A375 (cell line): ENCODE data around the gene CREB3. TPM values are rescaled to one million over a fixed set of nuclear protein-coding genes. Genes with fewer than 3 reads are reported as not detected.

Source experiments
- small RNA-seq: library from RNA; depleted of rRNA; stranded (forward); fragments of <200 nt; gene quantifications from one replicate; pipeline ENCODE3, GENCODE V24; 2014
- total RNA-seq: library from RNA; depleted of rRNA; stranded (reverse); fragments of >200 nt; shearing (Covaris generic); gene quantifications from 2 replicates; pipeline ENCODE4 v1.2.3, GENCODE V29; 2014; rRNA removed

The CREB3 gene
- 37.5 and 41.9 TPM in 2 replicates for total RNA-seq

DNA sequence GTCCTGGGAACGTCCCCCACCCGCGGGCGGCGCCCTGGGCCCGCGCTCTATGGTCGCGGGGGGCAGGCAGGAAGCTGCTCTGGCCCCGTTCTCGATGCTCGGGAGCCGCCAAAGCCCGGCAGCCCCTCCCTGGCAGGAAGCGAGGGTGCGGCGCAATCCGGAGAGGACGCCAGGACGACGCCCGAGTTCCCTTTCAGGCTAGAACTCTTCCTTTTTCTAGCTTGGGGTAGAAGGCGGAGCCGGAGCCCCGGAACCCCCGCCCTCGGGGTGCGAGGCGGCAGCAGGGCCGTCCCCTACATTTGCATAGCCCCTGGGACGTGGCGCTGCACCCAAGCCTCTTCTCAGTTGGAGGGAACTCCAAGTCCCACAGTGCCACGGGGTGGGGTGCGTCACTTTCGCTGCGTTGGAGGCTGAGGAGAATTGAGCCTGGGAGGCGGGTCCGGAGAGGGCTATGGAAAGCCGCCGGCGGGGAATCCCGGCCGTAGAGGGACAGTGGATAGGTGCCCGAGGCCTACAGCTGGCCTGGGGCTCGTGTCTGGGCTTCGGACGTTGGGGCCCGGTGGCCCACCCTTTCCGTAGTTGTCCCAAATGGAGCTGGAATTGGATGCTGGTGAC lies at the start of gene CREB3, which contains the start of gene TLN1:
Gene CREB3 (plus strand): TSS at position 482 of the 615 bp plus-strand sequence. CDS start 107 bp downstream, at position 589.
Gene TLN1 (minus strand): TSS at position 11 of the 615 bp plus-strand sequence. CDS start 6,501 bp downstream, outside the sequence.

GRCh38 chr9:35689542-35690293 lies 42.7 kb upstream of the CREB3 start, which contains the start of gene TPM2:
Gene TPM2 (minus strand): TSS chr9:35689925. CDS start chr9:35689817, 108 bp downstream.

DNA sequence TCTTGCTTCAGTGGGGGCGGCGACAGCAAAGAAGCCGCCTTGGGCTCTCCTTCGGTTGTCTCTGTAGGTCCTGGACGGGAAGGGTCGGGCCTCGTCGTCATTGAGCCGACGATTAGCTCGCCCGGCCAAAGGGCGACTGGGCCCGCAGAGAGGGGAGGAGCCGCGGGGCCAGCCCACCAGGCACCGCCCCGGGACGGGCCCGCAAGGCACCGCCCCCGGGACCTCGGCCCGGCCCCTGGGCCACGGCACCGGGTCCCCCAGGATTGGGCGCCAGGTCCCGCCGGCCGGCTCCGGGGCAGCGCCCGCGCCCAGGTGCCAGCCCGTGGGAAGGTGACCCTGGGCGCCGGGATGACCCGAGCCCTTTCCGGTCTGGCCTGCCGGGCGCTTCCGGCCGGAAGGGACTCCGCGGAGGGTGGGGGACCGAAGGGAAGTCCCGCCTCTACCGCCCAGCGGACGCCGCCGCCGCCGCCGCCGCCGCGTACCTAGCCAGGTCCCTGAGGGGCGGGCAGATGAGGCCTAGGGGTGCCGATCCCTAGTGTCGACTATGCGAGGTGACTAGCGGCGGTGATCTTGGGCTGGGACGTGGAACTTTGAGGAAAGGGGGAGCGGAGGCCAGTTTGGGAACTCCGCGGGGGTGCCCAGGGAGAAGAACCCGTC lies 16.5 kb downstream of the CREB3 start, which contains the start of the genes GBA2 and RGP1:
Gene GBA2 (minus strand): TSS at position 371 of the 657 bp plus-strand sequence. CDS start 524 bp downstream, outside the sequence.
Gene RGP1 (plus strand): TSS at position 430 of the 657 bp plus-strand sequence. CDS start 469 bp downstream, outside the sequence.

DNA sequence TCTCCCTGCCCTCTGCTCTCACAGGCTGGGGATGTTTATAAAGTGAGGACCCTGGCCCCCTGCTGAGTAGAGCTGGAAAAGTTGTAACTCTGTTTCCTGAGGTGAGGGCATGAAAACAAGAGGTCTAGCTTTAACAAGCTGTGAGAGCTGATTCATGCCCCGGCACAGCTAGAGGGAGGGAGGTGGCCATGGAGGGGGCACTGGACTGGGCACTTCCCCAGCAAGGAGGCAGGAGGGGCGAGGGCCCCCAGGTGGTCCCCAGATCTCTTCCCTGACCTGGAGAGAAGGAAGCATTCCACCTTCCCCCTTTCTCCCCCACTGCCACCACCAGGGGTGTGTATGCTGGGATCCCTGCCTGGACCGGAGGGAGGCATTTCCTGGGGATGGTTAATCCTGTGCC lies 21.8 kb downstream of the CREB3 start, which contains the start of gene MSMP:
Gene MSMP (minus strand): TSS at position 13 of the 400 bp plus-strand sequence. CDS start 147 bp downstream, outside the sequence.

Small RNA genes within 50 kb of the gene (small RNA-seq; reads per million reads assigned to genes)
- not detected for gene MIR6853

Other genes with a start within 250 kb of the CREB3 start
- gene RUSC2, start 242.6 kb upstream of the CREB3 start, total RNA-seq, result 17.2 and 18.5 TPM in 2 replicates
- 8.5 and 8.9 TPM in 2 replicates for gene TESK1, start 127.4 kb upstream of the CREB3 start, total RNA-seq
- 1.3 TPM in 1 of 2 replicates, not detected in the other for gene CD72, start 114.3 kb upstream of the CREB3 start, total RNA-seq
- gene SIT1, start 81.7 kb upstream of the CREB3 start, total RNA-seq, result not detected in 2 replicates
- gene RMRP, start 74.6 kb upstream of the CREB3 start, total RNA-seq, result 24,429 and 35,489 TPM in 2 replicates
- gene CCDC107, start 74.4 kb upstream of the CREB3 start, total RNA-seq, result 10.5 and 14.1 TPM in 2 replicates
- 5.9 and 6.6 TPM in 2 replicates for gene ARHGEF39, start 67.5 kb upstream of the CREB3 start, total RNA-seq
- 23.5 and 29.2 TPM in 2 replicates for gene CA9, start 58.7 kb upstream of the CREB3 start, total RNA-seq
- 435 and 454 TPM in 2 replicates for gene TPM2, start 42.7 kb upstream of the CREB3 start, total RNA-seq
- gene TLN1, start 471 bp upstream of the CREB3 start, total RNA-seq, result 168 and 176 TPM in 2 replicates
- 49.6 and 50.5 TPM in 2 replicates for gene GBA2, start 16.6 kb downstream of the CREB3 start, total RNA-seq
- gene RGP1, start 16.6 kb downstream of the CREB3 start, total RNA-seq, result 20.3 and 20.9 TPM in 2 replicates
- gene MSMP, start 21.6 kb downstream of the CREB3 start, total RNA-seq, result not detected in 2 replicates
- gene NPR2, start 58.9 kb downstream of the CREB3 start, total RNA-seq, result 2.0 and 5.1 TPM in 2 replicates
- 1.2 and 3.7 TPM in 2 replicates for gene SPAG8, start 79.6 kb downstream of the CREB3 start, total RNA-seq
- 95.7 and 102 TPM in 2 replicates for gene HINT2, start 82.4 kb downstream of the CREB3 start, total RNA-seq
- not detected in 2 replicates for gene FAM221B, start 96.1 kb downstream of the CREB3 start, total RNA-seq
- 1.5 and 1.7 TPM in 2 replicates for gene TMEM8B, start 96.6 kb downstream of the CREB3 start, total RNA-seq
- gene OR13J1, start 137.7 kb downstream of the CREB3 start, total RNA-seq, result not detected in 2 replicates
- gene HRCT1, start 173.5 kb downstream of the CREB3 start, total RNA-seq, result 7.3 and 10.7 TPM in 2 replicates
- gene SPAAR, start 176.8 kb downstream of the CREB3 start, total RNA-seq, result 0.60 TPM in 1 of 2 replicates, not detected in the other
- not detected in 2 replicates for gene OR2S2, start 225.5 kb downstream of the CREB3 start, total RNA-seq